ENCODE data around the gene CCDC141. TPM values are rescaled to one million over a fixed set of nuclear protein-coding genes. Genes with fewer than 3 reads are reported as not detected.

CCDC141 gene
- total RNA-seq, 1 experiment from 2014 or later = 0.30 TPM

Other genes starting within 250 kb of the CCDC141 start
- under 0.01 TPM in 2 replicates for gene TTN, start 242.7 kb downstream of the CCDC141 start, total RNA-seq (2014; rRNA removed; shearing (Covaris generic); ENCODE audit: low replicate concordance)
- 0.04 and 0.07 TPM in 2 replicates for gene SESTD1, start 214.7 kb upstream of the CCDC141 start, total RNA-seq (2014; rRNA removed; shearing (Covaris generic); ENCODE audit: low replicate concordance)

Measured in Karpas-422 (cell line).